ENCODE results near the gene CACNA1D. TPM values are rescaled to one million over a fixed set of nuclear protein-coding genes. Genes with fewer than 3 reads are reported as not detected.

Gene CACNA1D
- total RNA-seq, 2 donors from 2014 or later, result 0.68 to 1.5 TPM

DNA sequence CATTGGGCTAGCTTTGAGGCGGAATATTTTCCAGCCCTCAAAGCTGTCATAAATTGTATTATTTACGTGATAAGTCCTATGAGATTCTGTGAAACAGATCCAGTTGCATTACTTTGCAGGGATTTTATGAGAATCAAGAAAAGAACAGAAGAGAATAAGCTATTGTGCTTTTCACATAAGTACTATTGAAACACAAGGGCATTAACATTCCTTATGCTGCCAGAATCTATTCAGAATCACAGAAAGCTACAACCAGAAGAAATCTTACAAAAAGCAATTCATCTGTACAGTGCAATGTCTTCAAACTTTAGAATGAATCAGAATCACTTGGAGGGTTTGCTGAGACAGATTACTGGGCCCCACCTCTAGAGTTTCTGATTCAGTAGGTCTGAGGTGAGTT lies 10.6 kb upstream of the CACNA1D start:
- H3K36me3 ChIP-seq, result no peaks in the 10 kb centered on the region
- H3K4me3 ChIP-seq, result no peak overlapping the region
- H3K9me3 ChIP-seq, result no peaks in the 10 kb centered on the region
- TF ChIP-seq, protein P1, sequence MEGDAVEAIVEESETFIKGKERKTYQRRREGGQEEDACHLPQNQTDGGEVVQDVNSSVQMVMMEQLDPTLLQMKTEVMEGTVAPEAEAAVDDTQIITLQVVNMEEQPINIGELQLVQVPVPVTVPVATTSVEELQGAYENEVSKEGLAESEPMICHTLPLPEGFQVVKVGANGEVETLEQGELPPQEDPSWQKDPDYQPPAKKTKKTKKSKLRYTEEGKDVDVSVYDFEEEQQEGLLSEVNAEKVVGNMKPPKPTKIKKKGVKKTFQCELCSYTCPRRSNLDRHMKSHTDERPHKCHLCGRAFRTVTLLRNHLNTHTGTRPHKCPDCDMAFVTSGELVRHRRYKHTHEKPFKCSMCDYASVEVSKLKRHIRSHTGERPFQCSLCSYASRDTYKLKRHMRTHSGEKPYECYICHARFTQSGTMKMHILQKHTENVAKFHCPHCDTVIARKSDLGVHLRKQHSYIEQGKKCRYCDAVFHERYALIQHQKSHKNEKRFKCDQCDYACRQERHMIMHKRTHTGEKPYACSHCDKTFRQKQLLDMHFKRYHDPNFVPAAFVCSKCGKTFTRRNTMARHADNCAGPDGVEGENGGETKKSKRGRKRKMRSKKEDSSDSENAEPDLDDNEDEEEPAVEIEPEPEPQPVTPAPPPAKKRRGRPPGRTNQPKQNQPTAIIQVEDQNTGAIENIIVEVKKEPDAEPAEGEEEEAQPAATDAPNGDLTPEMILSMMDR (IDR thresholded peaks at IDR 0.05), result no peak
- H3K4me1 ChIP-seq (ENCODE audit: control insufficient read depth in 1 of 2, low read depth in 2 of 2), result no peaks in the 10 kb centered on the region
- no peak for ATAC-seq (ENCODE audit: insufficient number of reproducible peaks, low FRiP score, low read depth)
- no peaks in the 10 kb centered on the region for H3K27me3 ChIP-seq (replicated peaks; ENCODE audit: insufficient read depth)
- H3K27ac ChIP-seq, result no peak overlapping the region
- no peak for DNase-seq (ENCODE audit: low spot score)

DNA sequence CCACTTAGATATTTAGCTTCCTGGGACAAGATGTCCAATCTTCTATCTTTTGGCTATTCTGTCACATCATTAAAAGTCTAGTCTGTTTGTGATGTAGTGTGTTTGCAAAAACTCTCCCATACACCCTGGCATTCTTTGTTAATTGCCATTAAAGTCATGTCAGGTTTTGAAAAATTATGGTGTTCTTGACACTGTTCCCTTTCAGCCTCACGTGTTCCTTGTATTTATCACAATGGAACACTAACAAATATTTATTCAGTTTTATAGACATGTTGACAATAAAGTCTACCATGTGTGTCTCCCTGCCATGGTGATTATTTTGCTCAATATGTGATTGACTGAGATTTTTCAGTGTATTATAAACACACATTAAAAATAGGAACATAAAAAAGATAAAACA lies 9.4 kb upstream of the CACNA1D start:
- ATAC-seq (ENCODE audit: insufficient number of reproducible peaks, low FRiP score, low read depth) (no peak), DNase-seq (ENCODE audit: low spot score) (no peak)
- Histone ChIP-seq H3K36me3 (no peaks in the 10 kb centered on the region), H3K27ac (no peak overlapping the region), H3K4me1 (ENCODE audit: control insufficient read depth in 1 of 2, low read depth in 2 of 2) (no peaks in the 10 kb centered on the region), H3K4me3 (no peak overlapping the region), H3K27me3 (replicated peaks; ENCODE audit: insufficient read depth) (no peaks in the 10 kb centered on the region), H3K9me3 (no peaks in the 10 kb centered on the region)
- TF ChIP-seq, protein P1 (IDR thresholded peaks at IDR 0.05), result no peak

DNA sequence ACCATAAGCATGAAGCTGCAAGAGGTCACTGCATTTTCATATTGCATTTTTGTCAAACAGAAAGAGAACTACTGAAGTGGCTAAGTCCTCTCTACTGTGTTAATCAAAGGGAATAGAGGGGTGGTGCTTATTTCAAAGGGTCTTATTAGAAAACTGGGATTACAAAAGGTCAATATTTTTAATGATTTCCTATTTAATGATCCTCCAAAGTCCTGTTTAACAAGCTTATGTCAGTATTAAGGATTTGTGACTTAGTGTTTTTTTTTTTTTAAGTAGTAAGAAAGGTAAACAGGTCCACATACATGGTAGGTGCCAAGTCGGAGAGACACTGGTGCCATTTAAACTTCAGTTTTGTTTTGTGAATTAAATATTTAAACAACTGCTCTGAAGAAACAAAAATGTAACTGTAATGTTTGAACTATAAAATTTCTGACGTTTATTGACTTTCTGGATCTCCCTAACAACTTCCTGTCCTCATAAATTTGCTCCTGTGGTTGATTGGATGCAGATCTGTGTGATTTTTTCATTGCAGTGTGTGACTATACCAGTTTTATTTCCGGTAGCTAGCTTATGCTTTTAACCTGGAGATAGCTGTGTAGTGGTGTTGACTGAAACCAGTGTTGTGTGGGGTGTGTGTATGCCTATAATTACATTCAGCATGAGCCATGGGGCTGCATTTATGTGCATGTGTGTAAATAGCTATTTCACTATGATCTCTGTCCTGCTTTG lies 8.6 kb upstream of the CACNA1D start:
- Histone ChIP-seq H3K4me1 (ENCODE audit: control insufficient read depth in 1 of 2, low read depth in 2 of 2) (no peaks in the 10 kb centered on the region), H3K27ac (no peak overlapping the region), H3K9me3 (no peaks in the 10 kb centered on the region), H3K27me3 (replicated peaks; ENCODE audit: insufficient read depth) (no peaks in the 10 kb centered on the region), H3K4me3 (no peak overlapping the region), H3K36me3 (no peaks in the 10 kb centered on the region)
- TF ChIP-seq, protein P1 (IDR thresholded peaks at IDR 0.05), result no peak
- DNase-seq (ENCODE audit: low spot score) (no peak), ATAC-seq (ENCODE audit: insufficient number of reproducible peaks, low FRiP score, low read depth) (no peak)

DNA sequence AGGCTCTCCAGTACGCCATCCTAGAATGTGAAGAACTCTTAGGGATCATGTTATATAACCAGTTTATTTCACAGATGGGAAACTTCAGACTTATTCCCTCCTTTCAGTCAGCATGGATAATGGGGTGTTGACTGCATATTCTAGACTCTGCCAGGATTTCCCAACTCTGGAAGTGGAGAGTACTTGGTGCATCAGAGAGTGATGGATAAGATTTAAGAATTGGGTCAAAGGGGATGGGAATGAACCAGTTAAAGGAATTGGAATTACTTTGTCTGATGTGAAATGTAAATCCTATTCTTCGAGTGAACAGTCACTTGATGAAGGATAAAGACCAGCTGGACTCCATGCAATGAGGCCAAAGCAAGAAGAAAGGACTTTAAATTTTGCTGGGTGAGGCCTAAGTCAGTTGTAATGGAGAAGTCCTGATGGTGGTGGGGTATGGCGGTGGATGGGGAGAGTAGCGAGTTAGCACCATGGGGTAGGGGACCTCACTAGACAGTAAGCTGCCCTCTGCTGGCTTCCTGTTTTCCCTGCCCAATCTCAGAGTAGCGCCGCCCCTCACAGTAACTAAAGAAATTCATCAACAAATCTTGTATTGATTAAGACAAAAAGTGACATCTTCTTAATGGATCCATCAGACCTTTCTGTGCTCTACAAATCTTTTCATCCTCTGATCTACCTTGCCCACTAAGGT lies 7.3 kb upstream of the CACNA1D start:
- Histone ChIP-seq H3K36me3 (no peaks in the 10 kb centered on the region), H3K9me3 (no peaks in the 10 kb centered on the region), H3K4me1 (ENCODE audit: control insufficient read depth in 1 of 2, low read depth in 2 of 2) (no peaks in the 10 kb centered on the region), H3K4me3 (no peak overlapping the region), H3K27ac (no peak overlapping the region), H3K27me3 (replicated peaks; ENCODE audit: insufficient read depth) (no peaks in the 10 kb centered on the region)
- TF ChIP-seq, protein P1 (IDR thresholded peaks at IDR 0.05), result no peak
- ATAC-seq (ENCODE audit: insufficient number of reproducible peaks, low FRiP score, low read depth), result no peak
- no peak for DNase-seq (ENCODE audit: low spot score)

DNA sequence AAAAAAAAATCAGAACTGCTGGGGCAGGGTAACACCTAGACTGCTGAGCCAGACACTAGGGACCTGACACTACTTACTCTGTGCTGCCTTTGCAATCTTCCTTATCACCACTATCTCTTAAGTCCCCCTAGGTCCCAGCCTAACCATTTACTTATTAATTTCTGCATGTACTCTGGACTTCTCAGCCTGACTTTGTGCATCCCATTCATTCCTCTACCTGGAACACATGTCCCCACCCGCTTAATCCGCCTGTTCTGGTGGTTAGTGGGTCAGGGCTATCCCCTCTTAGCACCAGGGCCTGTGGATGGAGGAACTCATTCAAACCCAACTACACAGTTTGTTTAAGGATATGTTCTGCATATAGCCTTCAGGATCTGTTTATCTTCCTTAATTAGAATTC lies 5.0 kb upstream of the CACNA1D start:
- no peak overlapping the region for H3K27ac ChIP-seq
- peaks cover 0 to 11% of the 10 kb centered on the region in 2 donors for H3K4me1 ChIP-seq (ENCODE audit: control insufficient read depth in 1 of 2, low read depth in 2 of 2)
- TF ChIP-seq, protein P1 (IDR thresholded peaks at IDR 0.05), result no peak
- no peaks in the 10 kb centered on the region for H3K9me3 ChIP-seq
- no peak overlapping the region for H3K4me3 ChIP-seq
- ATAC-seq (ENCODE audit: insufficient number of reproducible peaks, low FRiP score, low read depth) (no peak), DNase-seq (ENCODE audit: low spot score) (no peak)
- no peaks in the 10 kb centered on the region for H3K27me3 ChIP-seq (replicated peaks; ENCODE audit: insufficient read depth)
- H3K36me3 ChIP-seq, result no peaks in the 10 kb centered on the region

Measured in thoracic aorta (tissue), 2 donors.